Loucy (cell line): ENCODE results near the gene DEPDC4.

Source experiments
- EZH2phosphoT487 ChIP-seq: fragments of 200-600 bp; IDR thresholded peaks from 2 replicates; pipeline ENCODE4 v1.6.1; 2018; ENCODE audit warnings: antibody characterized with exemption, mild to moderate bottlenecking, moderate library complexity, borderline replicate concordance
- TF ChIP-seq, protein P1 (sequence below): fragments of 200-600 bp; sonication (generic); conservative IDR thresholded peaks from 2 replicates; pipeline ENCODE4 v1.5.1; 2014; ENCODE audit warnings: mild to moderate bottlenecking, antibody characterized with exemption, low read length

- TF ChIP-seq, protein P1, sequence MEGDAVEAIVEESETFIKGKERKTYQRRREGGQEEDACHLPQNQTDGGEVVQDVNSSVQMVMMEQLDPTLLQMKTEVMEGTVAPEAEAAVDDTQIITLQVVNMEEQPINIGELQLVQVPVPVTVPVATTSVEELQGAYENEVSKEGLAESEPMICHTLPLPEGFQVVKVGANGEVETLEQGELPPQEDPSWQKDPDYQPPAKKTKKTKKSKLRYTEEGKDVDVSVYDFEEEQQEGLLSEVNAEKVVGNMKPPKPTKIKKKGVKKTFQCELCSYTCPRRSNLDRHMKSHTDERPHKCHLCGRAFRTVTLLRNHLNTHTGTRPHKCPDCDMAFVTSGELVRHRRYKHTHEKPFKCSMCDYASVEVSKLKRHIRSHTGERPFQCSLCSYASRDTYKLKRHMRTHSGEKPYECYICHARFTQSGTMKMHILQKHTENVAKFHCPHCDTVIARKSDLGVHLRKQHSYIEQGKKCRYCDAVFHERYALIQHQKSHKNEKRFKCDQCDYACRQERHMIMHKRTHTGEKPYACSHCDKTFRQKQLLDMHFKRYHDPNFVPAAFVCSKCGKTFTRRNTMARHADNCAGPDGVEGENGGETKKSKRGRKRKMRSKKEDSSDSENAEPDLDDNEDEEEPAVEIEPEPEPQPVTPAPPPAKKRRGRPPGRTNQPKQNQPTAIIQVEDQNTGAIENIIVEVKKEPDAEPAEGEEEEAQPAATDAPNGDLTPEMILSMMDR: no peak
- TF ChIP-seq EZH2phosphoT487: no peak
These were observed 44.4 kb upstream of the DEPDC4 start for GRCh38 chr12:100311317-100311716.
